GM19099 (cell line): ENCODE data around the gene PTPRQ.

Source experiments
- POLR2A ChIP-seq: IDR thresholded peaks from 3 replicates; pipeline ENCODE4 v1.6.1; 2011; ENCODE audit warnings: low read depth; ENCODE audit not compliant: insufficient read length; ENCODE audit errors: extremely low read depth

The PTPRQ gene

DNA sequence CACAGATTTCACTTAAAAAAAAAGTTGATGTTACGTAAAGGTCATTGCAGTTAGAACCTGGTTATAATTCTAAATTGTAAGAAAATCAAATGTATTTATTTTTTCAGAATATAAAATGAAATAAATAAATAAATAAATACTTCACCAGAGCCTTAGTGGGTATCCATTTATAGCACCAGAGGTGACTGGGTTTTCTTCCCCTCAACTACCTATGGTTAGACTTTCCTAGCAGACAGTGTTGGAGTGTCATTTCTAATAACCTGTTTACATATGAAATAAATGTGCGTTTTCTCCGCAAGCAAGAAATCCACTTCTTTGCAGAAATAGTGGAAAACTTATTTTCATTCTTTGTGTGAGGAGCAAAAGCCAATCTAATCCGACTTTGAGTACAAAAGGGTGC is 269.4 kb downstream of the PTPRQ start:
- no peak for TF ChIP-seq POLR2A

DNA sequence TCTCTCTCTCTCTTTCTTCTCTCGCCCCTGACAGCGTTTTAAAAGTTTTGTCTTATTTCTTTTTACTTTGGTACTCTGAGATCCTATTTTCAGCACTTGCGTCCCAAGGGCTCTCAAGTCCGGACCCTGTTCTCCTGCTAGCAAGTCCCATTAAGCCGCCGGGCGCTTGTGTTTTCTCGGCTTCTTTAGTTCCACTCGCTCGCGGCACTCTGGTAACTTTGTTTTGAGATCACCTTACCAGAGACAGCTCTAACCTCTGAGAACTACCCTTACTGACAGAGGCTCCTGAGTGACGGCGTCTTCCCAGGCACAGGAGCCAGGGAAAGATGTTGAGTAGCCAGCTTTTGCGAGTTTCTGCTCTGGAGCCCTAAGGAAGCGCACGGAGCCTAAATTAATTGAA is 270.0 kb downstream of the PTPRQ start:
- no peak for TF ChIP-seq POLR2A

GRCh38 chr12:80714846-80715245 is 270.8 kb downstream of the PTPRQ start:
- TF ChIP-seq POLR2A = no peak

DNA sequence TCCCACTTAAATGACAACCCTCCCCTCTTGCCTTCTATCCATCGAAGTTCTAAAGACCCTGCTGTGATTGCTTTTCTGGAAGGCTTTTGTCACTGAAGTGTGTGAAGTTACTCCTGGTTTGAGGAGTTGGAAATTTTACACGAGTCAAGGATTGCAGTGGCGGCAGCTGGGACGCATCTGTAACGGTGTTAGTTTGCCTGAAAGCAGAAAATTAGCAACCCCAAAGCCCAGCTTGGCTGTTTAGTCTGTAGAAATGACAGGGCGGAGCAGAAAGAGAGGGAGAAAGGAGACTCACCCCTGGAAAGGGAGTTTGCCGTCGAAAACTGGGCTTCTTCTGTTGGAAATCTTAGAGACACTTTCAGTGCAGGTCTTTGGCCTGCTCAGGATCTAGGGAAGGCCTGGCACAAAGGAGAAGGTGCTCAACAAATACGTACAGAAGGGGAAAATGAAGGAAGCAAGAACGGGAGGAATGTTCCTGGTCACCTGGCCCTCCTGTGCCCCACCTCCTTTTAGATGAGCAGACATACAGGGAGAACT is 271.7 kb downstream of the PTPRQ start:
- TF ChIP-seq POLR2A = no peak

DNA sequence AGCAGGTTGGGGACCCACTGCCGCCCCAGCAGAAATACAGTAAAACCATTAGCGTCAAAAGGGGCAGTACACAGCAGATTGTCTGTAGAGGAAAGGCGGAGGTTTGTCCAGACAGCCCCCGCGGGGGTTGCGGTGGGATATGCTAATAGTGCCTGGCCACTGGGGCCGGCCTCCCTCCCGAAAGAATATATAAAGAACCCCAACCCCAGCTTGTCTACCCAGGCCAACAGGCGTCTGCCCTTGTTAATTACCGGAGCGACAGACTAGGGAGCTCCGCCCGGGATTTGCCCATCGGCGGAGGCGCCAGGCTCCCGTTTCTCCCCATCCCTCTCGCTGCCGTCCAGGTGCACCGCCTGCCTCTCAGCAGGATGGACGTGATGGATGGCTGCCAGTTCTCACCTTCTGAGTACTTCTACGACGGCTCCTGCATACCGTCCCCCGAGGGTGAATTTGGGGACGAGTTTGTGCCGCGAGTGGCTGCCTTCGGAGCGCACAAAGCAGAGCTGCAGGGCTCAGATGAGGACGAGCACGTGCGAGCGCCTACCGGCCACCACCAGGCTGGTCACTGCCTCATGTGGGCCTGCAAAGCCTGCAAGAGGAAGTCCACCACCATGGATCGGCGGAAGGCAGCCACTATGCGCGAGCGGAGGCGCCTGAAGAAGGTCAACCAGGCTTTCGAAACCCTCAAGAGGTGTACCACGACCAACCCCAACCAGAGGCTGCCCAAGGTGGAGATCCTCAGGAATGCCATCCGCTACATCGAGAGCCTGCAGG is 272.8 kb downstream of the PTPRQ start, which contains the start of gene MYF5:
Gene MYF5, plus strand, starts transcription at position 217 of the 774 bp plus-strand sequence. Its CDS starts 152 bp downstream, at position 369.
- no peak for TF ChIP-seq POLR2A

GRCh38 chr12:80717856-80718255 is 273.8 kb downstream of the PTPRQ start:
- no peak for TF ChIP-seq POLR2A

GRCh38 chr12:80720516-80720915 is 276.5 kb downstream of the PTPRQ start:
- no peak for TF ChIP-seq POLR2A

DNA sequence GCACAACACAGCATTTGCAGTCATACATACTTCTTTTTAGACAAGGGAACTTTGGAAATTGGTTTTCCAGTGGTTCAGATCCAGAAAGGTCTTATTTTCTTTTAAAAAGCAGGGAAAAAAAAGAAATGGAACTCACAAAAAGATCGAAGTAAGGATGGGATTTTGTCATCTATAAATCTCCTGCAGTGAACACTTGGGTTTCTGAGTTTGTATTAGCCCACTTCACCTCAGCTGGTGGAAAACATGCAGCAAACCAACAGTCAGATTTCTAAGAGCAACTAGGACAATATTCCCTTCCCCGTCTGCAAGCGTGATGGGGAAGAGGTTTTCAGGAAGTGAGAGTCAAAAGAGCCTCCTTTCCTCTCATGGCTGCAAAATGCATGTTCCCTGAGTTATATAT is 277.3 kb downstream of the PTPRQ start:
- TF ChIP-seq POLR2A = no peak
